WTC11 (cell line): ENCODE results near the gene FGF8. TPM values are rescaled to one million over a fixed set of nuclear protein-coding genes. Genes with fewer than 3 reads are reported as not detected.

Source experiments
- ATAC-seq: fragments of 200-7000 bp; cut with Tn5 transposase; 2 replicates; pipeline ENCODE4 v1.10.0; 2021; ENCODE audit warnings: mild to moderate bottlenecking, moderate library complexity
- CTCF ChIA-PET: fragments of 300-600 bp; sonication (Branson Sonifier 250); formaldehyde crosslinking; loops from one replicate; lab custom pipeline; 2021; ENCODE audit warnings: antibody characterized with exemption; lab: Charles Lee
- POLR2A ChIA-PET: fragments of 350-600 bp; sonication (Branson Sonifier 250); formaldehyde crosslinking; loops from one replicate; lab custom pipeline; 2021; ENCODE audit warnings: antibody characterized with exemption; lab: Charles Lee
- DNase-seq: peaks from one replicate; pipeline ENCODE4 v3.0.0; 2021; ENCODE audit warnings: low spot score
- H3K27ac Mint-ChIP-seq: 2 replicates; pipeline ENCODE4 v1.8.0; 2021; ENCODE audit warnings: mixed read lengths
- H3K27me3 Mint-ChIP-seq: 2 replicates; pipeline ENCODE4 v1.8.0; 2021; ENCODE audit warnings: low read depth, mild to moderate bottlenecking, moderate library complexity, mixed read lengths
- H3K36me3 Mint-ChIP-seq: 2 replicates; pipeline ENCODE4 v1.8.0; 2021; ENCODE audit warnings: mixed read lengths
- H3K4me1 Mint-ChIP-seq: 2 replicates; pipeline ENCODE4 v1.8.0; 2022; ENCODE audit warnings: mixed read lengths
- H3K4me3 Mint-ChIP-seq: 2 replicates; pipeline ENCODE4 v1.8.0; 2021; ENCODE audit warnings: mild to moderate bottlenecking, moderate library complexity, mixed read lengths
- H3K9me3 Mint-ChIP-seq: 2 replicates; pipeline ENCODE4 v1.8.0; 2021; ENCODE audit warnings: mixed read lengths
- ATF6 ChIP-seq: sonication (generic); formaldehyde crosslinking; IDR thresholded peaks from 2 replicates; pipeline ENCODE4 v1.8.1; 2023; ENCODE audit warnings: mild to moderate bottlenecking, missing genetic modification reagents
- ESRRA ChIP-seq: sonication (generic); formaldehyde crosslinking; IDR thresholded peaks from 2 replicates; pipeline ENCODE4 v1.8.1; 2022; ENCODE audit warnings: mild to moderate bottlenecking, missing genetic modification reagents, borderline replicate concordance
- FOXK1 ChIP-seq: sonication (generic); formaldehyde crosslinking; IDR thresholded peaks from 2 replicates; pipeline ENCODE4 v1.8.0; 2022; ENCODE audit warnings: mild to moderate bottlenecking, moderate library complexity, missing genetic modification reagents
- IRF1 ChIP-seq: sonication (generic); formaldehyde crosslinking; IDR thresholded peaks from 2 replicates; pipeline ENCODE4 v1.8.0; 2023; ENCODE audit warnings: missing genetic modification reagents
- ZNF281 ChIP-seq: sonication (generic); formaldehyde crosslinking; IDR thresholded peaks from 2 replicates; pipeline ENCODE4 v1.8.0; 2023; ENCODE audit warnings: mild to moderate bottlenecking, missing genetic modification reagents
- ZNF512 ChIP-seq: sonication (generic); formaldehyde crosslinking; IDR thresholded peaks from 2 replicates; pipeline ENCODE4 v1.8.1; 2022; ENCODE audit warnings: missing genetic modification reagents, borderline replicate concordance
- ZNF671 ChIP-seq: fragments of 250-450 bp; sonication (Bioruptor Pico); IDR thresholded peaks from 2 replicates; pipeline ENCODE4 v1.8.0; 2021; ENCODE audit warnings: mild to moderate bottlenecking
- total RNA-seq: library from RNA; stranded (reverse); gene quantifications from 3 replicates; pipeline ENCODE4 v1.2.3, GENCODE V29; 2021
- TF ChIP-seq, protein P1 (sequence below): sonication (generic); formaldehyde crosslinking; IDR thresholded peaks from 2 replicates; pipeline ENCODE4 v1.8.1; 2023; ENCODE audit warnings: mild to moderate bottlenecking, missing genetic modification reagents
- TF ChIP-seq, protein P2 (sequence below): sonication (generic); formaldehyde crosslinking; IDR thresholded peaks from 2 replicates; pipeline ENCODE4 v1.8.0; 2022; ENCODE audit warnings: mild to moderate bottlenecking, missing genetic modification reagents
- TF ChIP-seq, protein P3 (sequence below): sonication (generic); formaldehyde crosslinking; IDR thresholded peaks from 2 replicates; pipeline ENCODE4 v1.8.0; 2023; ENCODE audit warnings: missing genetic modification reagents, mild to moderate bottlenecking, borderline replicate concordance

Gene FGF8
- total RNA-seq, 1 experiment from 2014 or later: 28.9 TPM

- ChIA-PET POLR2A (no interaction called here), CTCF (interaction anchor here (6.6 to 11.0 kb wide), 2 partner anchors 55 to 183 kb away, joined by 56 to 370 read pairs; no protein-coding TSS in a partner anchor)
- Mint-ChIP-seq H3K9me3 (no peaks in the 10 kb centered on the region), H3K27ac (peak overlapping the region; percentile 56), H3K36me3 (peaks cover 31% of the 10 kb centered on the region), H3K4me3 (no peak overlapping the region), H3K27me3 (no peaks in the 10 kb centered on the region), H3K4me1 (peaks cover 36% of the 10 kb centered on the region)
- ATAC-seq (no peak), DNase-seq (no peak)
- TF ChIP-seq ZNF512 (no peak), FOXK1 (CRISPR knock-in tag) (no peak), ATF6 (CRISPR knock-in tag) (no peak), ZNF281 (CRISPR knock-in tag) (no peak), ESRRA (no peak), ZNF671 (CRISPR knock-in tag) (no peak), IRF1 (CRISPR knock-in tag) (no peak)
- TF ChIP-seq, protein P1, sequence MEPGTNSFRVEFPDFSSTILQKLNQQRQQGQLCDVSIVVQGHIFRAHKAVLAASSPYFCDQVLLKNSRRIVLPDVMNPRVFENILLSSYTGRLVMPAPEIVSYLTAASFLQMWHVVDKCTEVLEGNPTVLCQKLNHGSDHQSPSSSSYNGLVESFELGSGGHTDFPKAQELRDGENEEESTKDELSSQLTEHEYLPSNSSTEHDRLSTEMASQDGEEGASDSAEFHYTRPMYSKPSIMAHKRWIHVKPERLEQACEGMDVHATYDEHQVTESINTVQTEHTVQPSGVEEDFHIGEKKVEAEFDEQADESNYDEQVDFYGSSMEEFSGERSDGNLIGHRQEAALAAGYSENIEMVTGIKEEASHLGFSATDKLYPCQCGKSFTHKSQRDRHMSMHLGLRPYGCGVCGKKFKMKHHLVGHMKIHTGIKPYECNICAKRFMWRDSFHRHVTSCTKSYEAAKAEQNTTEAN (CRISPR knock-in tag): no peak
- TF ChIP-seq, protein P2, sequence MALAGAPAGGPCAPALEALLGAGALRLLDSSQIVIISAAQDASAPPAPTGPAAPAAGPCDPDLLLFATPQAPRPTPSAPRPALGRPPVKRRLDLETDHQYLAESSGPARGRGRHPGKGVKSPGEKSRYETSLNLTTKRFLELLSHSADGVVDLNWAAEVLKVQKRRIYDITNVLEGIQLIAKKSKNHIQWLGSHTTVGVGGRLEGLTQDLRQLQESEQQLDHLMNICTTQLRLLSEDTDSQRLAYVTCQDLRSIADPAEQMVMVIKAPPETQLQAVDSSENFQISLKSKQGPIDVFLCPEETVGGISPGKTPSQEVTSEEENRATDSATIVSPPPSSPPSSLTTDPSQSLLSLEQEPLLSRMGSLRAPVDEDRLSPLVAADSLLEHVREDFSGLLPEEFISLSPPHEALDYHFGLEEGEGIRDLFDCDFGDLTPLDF (CRISPR knock-in tag): no peak
- TF ChIP-seq, protein P3, sequence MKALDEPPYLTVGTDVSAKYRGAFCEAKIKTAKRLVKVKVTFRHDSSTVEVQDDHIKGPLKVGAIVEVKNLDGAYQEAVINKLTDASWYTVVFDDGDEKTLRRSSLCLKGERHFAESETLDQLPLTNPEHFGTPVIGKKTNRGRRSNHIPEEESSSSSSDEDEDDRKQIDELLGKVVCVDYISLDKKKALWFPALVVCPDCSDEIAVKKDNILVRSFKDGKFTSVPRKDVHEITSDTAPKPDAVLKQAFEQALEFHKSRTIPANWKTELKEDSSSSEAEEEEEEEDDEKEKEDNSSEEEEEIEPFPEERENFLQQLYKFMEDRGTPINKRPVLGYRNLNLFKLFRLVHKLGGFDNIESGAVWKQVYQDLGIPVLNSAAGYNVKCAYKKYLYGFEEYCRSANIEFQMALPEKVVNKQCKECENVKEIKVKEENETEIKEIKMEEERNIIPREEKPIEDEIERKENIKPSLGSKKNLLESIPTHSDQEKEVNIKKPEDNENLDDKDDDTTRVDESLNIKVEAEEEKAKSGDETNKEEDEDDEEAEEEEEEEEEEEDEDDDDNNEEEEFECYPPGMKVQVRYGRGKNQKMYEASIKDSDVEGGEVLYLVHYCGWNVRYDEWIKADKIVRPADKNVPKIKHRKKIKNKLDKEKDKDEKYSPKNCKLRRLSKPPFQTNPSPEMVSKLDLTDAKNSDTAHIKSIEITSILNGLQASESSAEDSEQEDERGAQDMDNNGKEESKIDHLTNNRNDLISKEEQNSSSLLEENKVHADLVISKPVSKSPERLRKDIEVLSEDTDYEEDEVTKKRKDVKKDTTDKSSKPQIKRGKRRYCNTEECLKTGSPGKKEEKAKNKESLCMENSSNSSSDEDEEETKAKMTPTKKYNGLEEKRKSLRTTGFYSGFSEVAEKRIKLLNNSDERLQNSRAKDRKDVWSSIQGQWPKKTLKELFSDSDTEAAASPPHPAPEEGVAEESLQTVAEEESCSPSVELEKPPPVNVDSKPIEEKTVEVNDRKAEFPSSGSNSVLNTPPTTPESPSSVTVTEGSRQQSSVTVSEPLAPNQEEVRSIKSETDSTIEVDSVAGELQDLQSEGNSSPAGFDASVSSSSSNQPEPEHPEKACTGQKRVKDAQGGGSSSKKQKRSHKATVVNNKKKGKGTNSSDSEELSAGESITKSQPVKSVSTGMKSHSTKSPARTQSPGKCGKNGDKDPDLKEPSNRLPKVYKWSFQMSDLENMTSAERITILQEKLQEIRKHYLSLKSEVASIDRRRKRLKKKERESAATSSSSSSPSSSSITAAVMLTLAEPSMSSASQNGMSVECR (CRISPR knock-in tag): no peak
Measured at GRCh38 chr10:101785801-101786200, 9.9 kb upstream of the FGF8 start.
